Measurements from ENCODE around the gene TRAPPC3.

Gene TRAPPC3

DNA sequence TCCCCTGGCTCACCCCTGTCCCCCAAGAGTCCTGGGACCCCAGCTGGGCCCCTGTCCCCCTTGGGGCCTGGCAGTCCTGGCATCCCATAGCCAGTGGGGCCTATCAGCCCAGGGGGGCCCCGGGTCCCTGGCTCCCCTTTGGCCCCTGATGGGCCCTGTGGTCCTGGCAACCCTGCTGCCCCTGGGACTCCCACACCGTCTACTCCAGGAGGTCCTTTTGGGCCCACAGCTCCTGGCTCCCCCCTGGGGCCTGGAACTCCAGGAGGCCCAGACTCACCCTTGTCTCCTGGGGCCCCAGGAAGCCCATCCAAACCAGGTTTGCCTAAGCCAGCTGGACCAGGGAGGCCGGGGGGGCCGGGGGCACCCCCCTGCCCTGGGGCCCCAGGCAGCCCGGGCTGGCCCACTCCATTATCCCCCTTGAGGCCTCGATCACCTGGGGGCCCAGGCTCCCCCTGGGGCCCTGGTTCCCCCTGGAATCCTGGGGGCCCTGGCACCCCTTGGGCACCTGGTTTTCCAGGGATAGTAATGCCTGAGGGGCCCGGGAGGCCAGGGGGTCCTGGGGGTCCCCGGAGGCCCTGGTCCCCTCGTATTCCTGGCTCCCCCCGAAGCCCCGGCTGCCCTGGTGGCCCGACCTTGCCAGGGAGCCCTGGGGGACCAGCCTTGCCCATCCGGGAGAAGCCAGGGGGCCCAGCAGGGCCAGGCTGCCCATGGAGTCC lies 50.5 kb downstream of the TRAPPC3 start:
- no peak overlapping the region for H3K4me2 ChIP-seq (ENCODE audit: low read length, poor library complexity, severe bottlenecking)
- no peak overlapping the region for H3K23ac ChIP-seq (ENCODE audit: low read length in 2 of 2)
- peaks cover 5% of the 10 kb centered on the region for H3K79me1 ChIP-seq (replicated peaks; ENCODE audit: low read length, poor library complexity, severe bottlenecking)
- H4K91ac ChIP-seq (ENCODE audit: low read length) = no peak overlapping the region
- no peak overlapping the region for H3K4ac ChIP-seq (ENCODE audit: low read depth in 1 of 2, low read length in 2 of 2)
- H3K14ac ChIP-seq (ENCODE audit: low read length in 2 of 2) = no peak overlapping the region
- no peak overlapping the region for H2BK12ac ChIP-seq (ENCODE audit: low read length in 2 of 2)
- no peak overlapping the region for H2AFZ ChIP-seq (ENCODE audit: low read depth, low read length)
- 91% methylated on average over 13 of the region's 13 CpGs for WGBS
- no peak overlapping the region for H3K9ac ChIP-seq (ENCODE audit: low read length)
- no peaks in the 10 kb centered on the region for H3K27me3 ChIP-seq (ENCODE audit: control insufficient read depth in 1 of 2, insufficient read depth in 1 of 2, low read length in 2 of 2)
- H3K4me3 ChIP-seq (ENCODE audit: insufficient read depth in 1 of 2, low read depth in 1 of 2, low read length in 2 of 2) = no peak overlapping the region
- no peaks in the 10 kb centered on the region for H3K9me3 ChIP-seq (ENCODE audit: control insufficient read depth, low read length)
- peak overlapping the region; percentile 40 for H2AK5ac ChIP-seq (ENCODE audit: low read length, severe bottlenecking)
- no peak for DNase-seq
- no peak overlapping the region for H3K27ac ChIP-seq (ENCODE audit: low read length, poor library complexity, severe bottlenecking)
- peaks cover 19% of the 10 kb centered on the region for H3K4me1 ChIP-seq (ENCODE audit: control insufficient read depth, insufficient read depth, low read depth, low read length)
- no peak overlapping the region for H2BK5ac ChIP-seq (ENCODE audit: low read depth, low read length, poor library complexity, severe bottlenecking)
- H2BK15ac ChIP-seq (ENCODE audit: low read depth, poor library complexity, severe bottlenecking) = no peak overlapping the region
- H4K8ac ChIP-seq (ENCODE audit: low read length) = no peak overlapping the region
- peak overlapping the region; percentile 15 for H2BK120ac ChIP-seq (ENCODE audit: low read depth, low read length)
- no peak overlapping the region for H3K18ac ChIP-seq (ENCODE audit: low read depth in 1 of 2, low read length in 2 of 2)
- H3K36me3 ChIP-seq (ENCODE audit: control insufficient read depth in 1 of 2, insufficient read depth in 2 of 2, low read depth in 1 of 2, low read length in 2 of 2) = peaks cover 22 to 50% of the 10 kb centered on the region in 2 experiments

DNA sequence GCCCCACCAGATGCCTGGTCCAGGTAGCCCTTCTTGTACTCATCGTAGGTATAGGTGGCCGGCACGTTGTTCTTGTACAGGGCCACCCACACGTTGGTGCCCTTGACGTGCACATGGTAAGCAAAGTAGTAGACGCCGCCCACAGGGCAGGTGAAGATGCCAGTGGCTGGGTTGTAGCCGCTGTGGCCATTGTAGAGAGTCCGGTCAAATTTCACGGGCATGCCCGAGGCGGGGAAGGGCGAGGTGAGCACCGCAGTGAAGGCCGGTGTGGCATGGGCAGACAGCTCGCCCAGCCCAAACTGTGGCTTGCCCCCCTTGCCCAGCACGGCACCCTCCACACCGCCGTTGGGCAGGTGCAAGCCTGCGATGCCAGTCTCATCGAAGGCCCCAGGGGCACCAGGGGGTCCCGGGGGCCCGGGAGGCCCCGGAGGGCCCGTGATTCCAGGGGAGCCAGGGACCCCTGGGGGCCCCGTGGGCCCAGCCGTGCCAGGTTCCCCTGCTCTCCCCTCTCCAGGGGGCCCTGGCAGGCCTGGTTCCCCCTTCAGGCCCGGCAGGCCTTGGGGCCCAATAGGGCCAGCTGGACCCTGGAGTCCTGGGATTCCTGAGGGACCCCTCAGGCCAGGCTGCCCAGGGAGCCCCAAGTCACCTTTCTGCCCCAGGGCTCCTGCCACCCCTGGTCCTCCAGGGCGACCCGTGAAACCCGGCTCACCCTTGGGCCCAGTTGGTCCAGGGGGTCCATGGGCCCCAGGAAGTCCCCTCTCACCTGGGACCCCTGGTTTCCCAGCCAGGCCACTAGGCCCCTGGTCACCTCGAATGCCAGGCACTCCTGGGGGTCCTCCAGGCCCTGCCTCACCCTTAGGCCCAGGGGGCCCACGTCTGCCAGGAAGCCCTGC lies 51.3 kb downstream of the TRAPPC3 start:
- no peak overlapping the region for H3K4me3 ChIP-seq (ENCODE audit: insufficient read depth in 1 of 2, low read depth in 1 of 2, low read length in 2 of 2)
- H3K9ac ChIP-seq (ENCODE audit: low read length) = no peak overlapping the region
- no peak overlapping the region for H2AFZ ChIP-seq (ENCODE audit: low read depth, low read length)
- H4K8ac ChIP-seq (ENCODE audit: low read length) = no peak overlapping the region
- H3K23ac ChIP-seq (ENCODE audit: low read length in 2 of 2) = no peak overlapping the region
- no peak overlapping the region for H3K27ac ChIP-seq (ENCODE audit: low read length, poor library complexity, severe bottlenecking)
- H3K4ac ChIP-seq (ENCODE audit: low read depth in 1 of 2, low read length in 2 of 2) = no peak overlapping the region
- H2BK120ac ChIP-seq (ENCODE audit: low read depth, low read length) = no peak overlapping the region
- peak overlapping the region; percentile 40 for H2AK5ac ChIP-seq (ENCODE audit: low read length, severe bottlenecking)
- H3K36me3 ChIP-seq (ENCODE audit: control insufficient read depth in 1 of 2, insufficient read depth in 2 of 2, low read depth in 1 of 2, low read length in 2 of 2) = peaks cover 31 to 59% of the 10 kb centered on the region in 2 experiments
- H3K79me1 ChIP-seq (replicated peaks; ENCODE audit: low read length, poor library complexity, severe bottlenecking) = peaks cover 13% of the 10 kb centered on the region
- H3K4me2 ChIP-seq (ENCODE audit: low read length, poor library complexity, severe bottlenecking) = no peak overlapping the region
- H2BK5ac ChIP-seq (ENCODE audit: low read depth, low read length, poor library complexity, severe bottlenecking) = no peak overlapping the region
- no peaks in the 10 kb centered on the region for H3K9me3 ChIP-seq (ENCODE audit: control insufficient read depth, low read length)
- no peak for DNase-seq
- H3K14ac ChIP-seq (ENCODE audit: low read length in 2 of 2) = no peak overlapping the region
- H2BK15ac ChIP-seq (ENCODE audit: low read depth, poor library complexity, severe bottlenecking) = no peak overlapping the region
- WGBS = 92% methylated on average over 33 of the region's 33 CpGs
- H3K4me1 ChIP-seq (ENCODE audit: control insufficient read depth, insufficient read depth, low read depth, low read length) = peaks cover 21% of the 10 kb centered on the region
- peak overlapping the region; percentile 92 for H4K91ac ChIP-seq (ENCODE audit: low read length)
- H2BK12ac ChIP-seq (ENCODE audit: low read length in 2 of 2) = no peak overlapping the region
- no peak overlapping the region for H3K18ac ChIP-seq (ENCODE audit: low read depth in 1 of 2, low read length in 2 of 2)
- no peaks in the 10 kb centered on the region for H3K27me3 ChIP-seq (ENCODE audit: control insufficient read depth in 1 of 2, insufficient read depth in 1 of 2, low read length in 2 of 2)

DNA sequence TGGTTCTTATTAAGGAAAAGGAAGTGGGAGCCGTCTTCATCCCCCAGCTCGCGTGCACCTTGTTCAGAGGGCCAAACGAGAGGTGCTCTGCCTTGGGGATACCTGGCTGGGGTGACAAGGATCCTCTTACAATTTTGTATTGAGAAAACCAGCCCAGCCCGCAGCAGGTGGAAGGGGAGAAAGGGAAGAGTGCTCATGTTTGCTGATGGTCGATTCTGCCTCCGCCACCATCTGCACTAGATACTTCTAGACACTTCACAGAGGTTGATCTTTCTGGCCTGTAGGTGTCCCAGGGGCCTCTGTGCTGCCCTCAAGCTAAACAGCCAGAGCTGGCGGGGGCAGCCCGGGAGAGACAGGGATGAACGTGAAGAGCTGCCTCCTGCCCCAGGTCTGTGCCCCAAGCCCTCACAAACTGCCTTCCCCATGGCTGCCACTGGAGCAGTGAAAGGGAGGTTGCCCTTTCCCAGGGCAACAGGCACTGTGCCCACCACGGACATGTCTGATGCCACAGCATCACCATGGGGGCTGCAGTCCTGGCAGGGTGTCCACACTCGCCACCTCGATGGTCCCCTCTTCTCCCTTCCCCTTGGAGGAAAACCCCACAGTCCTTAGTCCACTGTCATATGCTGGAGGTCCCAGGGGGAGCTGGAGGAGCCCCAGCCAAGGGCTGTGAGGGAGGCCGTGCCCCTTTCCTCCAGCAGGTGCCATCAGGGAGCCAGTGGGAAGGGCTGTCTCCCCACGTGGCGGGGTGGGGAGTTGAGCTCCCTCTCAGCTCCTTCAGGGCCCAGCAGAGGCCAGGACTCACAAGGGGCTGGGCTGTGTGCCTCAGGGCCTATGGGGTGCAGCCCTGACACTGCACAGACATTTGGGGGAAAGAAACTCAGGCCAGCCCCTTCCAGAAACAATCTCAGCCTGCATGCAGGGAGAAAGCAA lies 52.5 kb downstream of the TRAPPC3 start:
- no peaks in the 10 kb centered on the region for H3K9me3 ChIP-seq (ENCODE audit: control insufficient read depth, low read length)
- no peak overlapping the region for H3K14ac ChIP-seq (ENCODE audit: low read length in 2 of 2)
- H3K4ac ChIP-seq (ENCODE audit: low read depth in 1 of 2, low read length in 2 of 2) = no peak overlapping the region
- H3K36me3 ChIP-seq (ENCODE audit: control insufficient read depth in 1 of 2, insufficient read depth in 2 of 2, low read depth in 1 of 2, low read length in 2 of 2) = peaks cover 42 to 71% of the 10 kb centered on the region in 2 experiments
- H3K27me3 ChIP-seq (ENCODE audit: control insufficient read depth in 1 of 2, insufficient read depth in 1 of 2, low read length in 2 of 2) = no peaks in the 10 kb centered on the region
- H4K91ac ChIP-seq (ENCODE audit: low read length) = peak overlapping the region; percentile 45
- H3K4me2 ChIP-seq (ENCODE audit: low read length, poor library complexity, severe bottlenecking) = no peak overlapping the region
- WGBS = 78% methylated on average over 15 of the region's 16 CpGs
- no peak overlapping the region for H3K23ac ChIP-seq (ENCODE audit: low read length in 2 of 2)
- H4K8ac ChIP-seq (ENCODE audit: low read length) = no peak overlapping the region
- H2AK5ac ChIP-seq (ENCODE audit: low read length, severe bottlenecking) = no peak overlapping the region
- no peak overlapping the region for H2BK12ac ChIP-seq (ENCODE audit: low read length in 2 of 2)
- peak; percentile 30 for DNase-seq
- no peak overlapping the region for H3K4me3 ChIP-seq (ENCODE audit: insufficient read depth in 1 of 2, low read depth in 1 of 2, low read length in 2 of 2)
- no peak overlapping the region for H3K18ac ChIP-seq (ENCODE audit: low read depth in 1 of 2, low read length in 2 of 2)
- H3K9ac ChIP-seq (ENCODE audit: low read length) = no peak overlapping the region
- no peak overlapping the region for H2AFZ ChIP-seq (ENCODE audit: low read depth, low read length)
- H2BK5ac ChIP-seq (ENCODE audit: low read depth, low read length, poor library complexity, severe bottlenecking) = no peak overlapping the region
- no peak overlapping the region for H2BK120ac ChIP-seq (ENCODE audit: low read depth, low read length)
- no peak overlapping the region for H2BK15ac ChIP-seq (ENCODE audit: low read depth, poor library complexity, severe bottlenecking)
- peaks cover 23% of the 10 kb centered on the region for H3K4me1 ChIP-seq (ENCODE audit: control insufficient read depth, insufficient read depth, low read depth, low read length)
- H3K79me1 ChIP-seq (replicated peaks; ENCODE audit: low read length, poor library complexity, severe bottlenecking) = peaks cover 20% of the 10 kb centered on the region
- H3K27ac ChIP-seq (ENCODE audit: low read length, poor library complexity, severe bottlenecking) = no peak overlapping the region

Measured in mesenchymal stem cell (in vitro differentiated cells and primary cell).